ENCODE results near the gene PLK4.
A peak's percentile ranks its signal among the peaks of the same experiment; 100 is the strongest.

Gene PLK4

GRCh38 chr4:127849505-127850234 lies 31.0 kb upstream of the PLK4 start:
- no peak overlapping the region for H3K4me3 ChIP-seq (replicated peaks in 1 of 2; ENCODE audit: low read depth in 2 of 2, low read length in 2 of 2)
- no peak for TF ChIP-seq CTCF (IDR thresholded peaks at IDR 0.05; ENCODE audit: low read depth, low read length)
- peak in 1 of 2 donors; percentile 59 for DNase-seq (ENCODE audit: low read depth in 2 of 2)

DNA sequence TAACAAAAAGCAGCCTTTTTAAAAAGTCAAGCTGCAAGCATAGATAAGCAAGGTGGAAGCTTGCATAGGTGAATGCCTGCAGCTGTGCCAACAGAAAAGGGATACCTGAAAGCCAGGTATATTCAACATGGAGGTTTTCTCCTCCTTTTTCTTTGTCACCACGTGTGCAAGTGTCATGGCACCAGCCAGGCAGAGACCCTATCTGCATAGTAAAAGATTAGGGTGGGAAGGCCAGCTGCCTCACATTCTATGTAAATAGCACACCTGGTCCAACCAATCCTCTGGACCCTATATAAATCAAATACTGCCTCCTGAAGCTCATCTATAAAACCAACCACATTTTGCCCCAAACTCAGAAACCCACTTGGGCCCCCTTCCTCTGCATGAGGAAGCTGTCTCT lies 28.0 kb upstream of the PLK4 start:
- no peak for DNase-seq (ENCODE audit: low read depth in 2 of 2)
- H3K4me3 ChIP-seq (replicated peaks in 1 of 2; ENCODE audit: low read depth in 2 of 2, low read length in 2 of 2): no peak overlapping the region
- TF ChIP-seq CTCF (IDR thresholded peaks at IDR 0.05; ENCODE audit: low read depth, low read length): no peak

DNA sequence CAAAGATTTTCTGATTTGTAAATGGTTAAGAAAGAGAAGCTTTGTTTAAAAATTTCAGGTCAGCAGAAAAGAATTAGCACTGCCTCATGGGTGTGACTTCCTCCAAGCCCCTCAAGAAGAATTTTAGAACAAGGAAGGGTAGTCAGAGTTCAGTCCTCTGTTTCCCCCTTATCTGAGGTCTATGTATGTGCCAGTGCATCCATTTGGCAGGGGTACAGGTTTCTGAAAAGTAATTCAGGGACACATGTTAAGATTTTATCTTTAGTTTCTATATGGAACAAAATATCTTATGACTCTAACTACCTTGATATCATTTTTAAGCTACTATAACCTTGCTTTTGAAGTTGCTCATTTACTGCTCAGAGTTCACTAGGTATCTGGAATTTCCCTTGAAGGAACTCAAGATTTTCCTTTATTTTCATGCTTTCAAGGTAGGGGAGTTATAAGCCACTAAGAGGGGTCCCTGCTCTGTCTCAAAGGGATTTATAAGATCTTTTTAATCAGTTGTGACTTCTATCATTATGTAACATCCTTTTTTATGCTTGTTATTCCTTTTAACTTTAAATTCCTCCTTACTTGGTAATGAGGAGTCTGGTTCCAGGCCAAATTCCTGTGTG lies 24.4 kb upstream of the PLK4 start:
- H3K4me3 ChIP-seq (replicated peaks in 1 of 2; ENCODE audit: low read depth in 2 of 2, low read length in 2 of 2): no peak overlapping the region
- TF ChIP-seq CTCF (IDR thresholded peaks at IDR 0.05; ENCODE audit: low read depth, low read length): no peak
- DNase-seq (ENCODE audit: low read depth in 2 of 2): no peak

- no peak overlapping the region for H3K4me3 ChIP-seq (replicated peaks in 1 of 2; ENCODE audit: low read depth in 2 of 2, low read length in 2 of 2)
- DNase-seq (ENCODE audit: low read depth in 2 of 2): peak; percentile 85 to 93
- no peak for TF ChIP-seq CTCF (IDR thresholded peaks at IDR 0.05; ENCODE audit: low read depth, low read length)
Observed at GRCh38 chr4:127856813-127857447, 23.8 kb upstream of the PLK4 start.

- peak in 1 of 2 donors; percentile 22 for DNase-seq (ENCODE audit: low read depth in 2 of 2)
- TF ChIP-seq CTCF (IDR thresholded peaks at IDR 0.05; ENCODE audit: low read depth, low read length): no peak
Observed at GRCh38 chr4:127857641-127858040, 23.1 kb upstream of the PLK4 start.

GRCh38 chr4:127868196-127868595 lies 12.5 kb upstream of the PLK4 start:
- TF ChIP-seq CTCF (IDR thresholded peaks at IDR 0.05; ENCODE audit: low read depth, low read length): no peak
- peak in 1 of 2 donors; percentile 32 for DNase-seq (ENCODE audit: low read depth in 2 of 2)

More at GRCh38 chr4:127857641-127858040, 23.1 kb upstream of the PLK4 start:
- H3K4me3 ChIP-seq (replicated peaks in 1 of 2; ENCODE audit: low read depth in 2 of 2, low read length in 2 of 2): no peak overlapping the region

More at GRCh38 chr4:127868196-127868595, 12.5 kb upstream of the PLK4 start:
- H3K4me3 ChIP-seq (replicated peaks in 1 of 2; ENCODE audit: low read depth in 2 of 2, low read length in 2 of 2): no peak overlapping the region

Measured in cardiac fibroblast (primary cell).